Upper lobe of right lung (tissue), 1 donor: Measurements from ENCODE around the gene NKD2. TPM values are rescaled to one million over a fixed set of nuclear protein-coding genes. Genes with fewer than 3 reads are reported as not detected.

Experiments
- ATAC-seq: fragments of 200-7000 bp; cut with Tn5 transposase; one replicate; pipeline ENCODE4 v1.9.1; 2020; ENCODE audit warnings: mild to moderate bottlenecking, moderate library complexity
- DNase-seq: peaks from one replicate; pipeline ENCODE4 v3.0.0-alpha.2; 2020
- H3K27ac ChIP-seq: fragments of 200-600 bp; one replicate; pipeline ENCODE4 v1.8.0; 2022
- H3K27me3 ChIP-seq: fragments of 200-600 bp; one replicate; pipeline ENCODE4 v1.8.0; 2022; ENCODE audit warnings: mild to moderate bottlenecking
- H3K36me3 ChIP-seq: fragments of 200-600 bp; one replicate; pipeline ENCODE4 v1.8.0; 2022
- H3K4me1 ChIP-seq: fragments of 200-600 bp; one replicate; pipeline ENCODE4 v1.8.0; 2022
- H3K4me3 ChIP-seq: fragments of 200-600 bp; one replicate; pipeline ENCODE4 v1.8.0; 2022; ENCODE audit warnings: mild to moderate bottlenecking
- H3K9me3 ChIP-seq: fragments of 200-600 bp; one replicate; pipeline ENCODE4 v1.8.0; 2022
- intact Hi-C: fragments of 100-400 bp; cut with DNase I; formaldehyde crosslinking; loops from one replicate; pipeline ENCODE4 v1.11.0; 2022
- total RNA-seq: library from RNA; stranded (reverse); fragmentation: NEBNext Ultra II Directional; extraction: Animal tissue kit (Norgen Biotek cat#: 25700); gene quantifications from one replicate; pipeline ENCODE4 v1.2.1, GENCODE V29; 2021
- TF ChIP-seq, protein P1 (sequence below): fragments of 200-600 bp; IDR thresholded peaks from one replicate; pipeline ENCODE4 v1.8.0; 2022; ENCODE audit warnings: antibody characterized with exemption
- donor health status: DM: no; HTN: yes; CAD: no; lungs with severe emphysema.

NKD2 gene
- total RNA-seq, 1 donor from 2014 or later = 64.4 TPM

DNA sequence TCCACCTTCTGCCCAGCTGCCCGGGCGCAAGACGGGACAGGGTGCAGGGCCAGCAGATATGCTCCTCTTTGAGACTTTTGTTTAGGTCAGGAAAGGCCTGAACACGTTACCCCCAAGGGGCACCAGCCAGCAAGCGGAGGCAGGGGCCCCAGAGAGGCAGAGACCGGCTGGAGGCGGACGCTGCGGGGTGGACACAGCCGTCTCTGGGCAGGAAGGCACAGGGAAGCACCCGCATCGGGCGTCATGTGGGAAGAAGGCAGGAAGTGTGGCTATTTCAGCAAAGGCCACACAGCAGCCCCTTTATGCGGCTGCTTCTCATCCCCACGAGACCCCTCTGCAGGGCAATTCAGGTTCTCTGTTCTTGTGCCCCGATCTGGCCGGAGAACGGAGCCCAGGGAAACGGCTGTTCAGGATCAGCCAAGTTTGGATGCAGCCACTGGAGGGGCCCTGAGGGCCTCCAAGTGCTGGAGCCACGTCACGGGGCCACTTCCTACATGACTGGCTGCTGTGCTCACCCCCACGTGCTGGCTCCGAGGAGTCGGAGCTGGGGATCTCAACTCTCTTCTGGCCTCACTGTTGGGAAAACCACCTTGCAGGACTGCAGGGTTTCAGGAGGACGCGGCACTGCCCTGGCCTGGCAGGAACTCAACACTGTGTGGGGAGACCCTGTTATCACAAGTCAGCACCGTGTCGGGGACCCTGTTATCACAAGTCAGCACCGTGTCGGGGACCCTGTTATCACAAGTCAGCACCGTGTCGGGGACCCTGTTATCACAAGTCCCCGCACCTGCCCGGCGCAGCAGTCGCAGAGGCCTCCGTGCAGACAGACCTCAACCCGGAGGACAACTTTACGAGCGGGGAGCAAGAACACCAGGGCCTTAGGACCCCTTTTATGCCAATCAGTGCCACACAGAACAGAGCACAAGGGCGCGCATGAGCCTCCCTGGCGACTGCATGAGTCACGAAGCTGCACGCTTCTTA, 58.8 kb downstream of the NKD2 start:
- H3K4me3 ChIP-seq = no peak overlapping the region
- H3K27ac ChIP-seq = no peak overlapping the region
- H3K9me3 ChIP-seq = no peaks in the 10 kb centered on the region
- intact Hi-C loops = no loop called here
- H3K27me3 ChIP-seq = no peaks in the 10 kb centered on the region
- TF ChIP-seq, protein P1, sequence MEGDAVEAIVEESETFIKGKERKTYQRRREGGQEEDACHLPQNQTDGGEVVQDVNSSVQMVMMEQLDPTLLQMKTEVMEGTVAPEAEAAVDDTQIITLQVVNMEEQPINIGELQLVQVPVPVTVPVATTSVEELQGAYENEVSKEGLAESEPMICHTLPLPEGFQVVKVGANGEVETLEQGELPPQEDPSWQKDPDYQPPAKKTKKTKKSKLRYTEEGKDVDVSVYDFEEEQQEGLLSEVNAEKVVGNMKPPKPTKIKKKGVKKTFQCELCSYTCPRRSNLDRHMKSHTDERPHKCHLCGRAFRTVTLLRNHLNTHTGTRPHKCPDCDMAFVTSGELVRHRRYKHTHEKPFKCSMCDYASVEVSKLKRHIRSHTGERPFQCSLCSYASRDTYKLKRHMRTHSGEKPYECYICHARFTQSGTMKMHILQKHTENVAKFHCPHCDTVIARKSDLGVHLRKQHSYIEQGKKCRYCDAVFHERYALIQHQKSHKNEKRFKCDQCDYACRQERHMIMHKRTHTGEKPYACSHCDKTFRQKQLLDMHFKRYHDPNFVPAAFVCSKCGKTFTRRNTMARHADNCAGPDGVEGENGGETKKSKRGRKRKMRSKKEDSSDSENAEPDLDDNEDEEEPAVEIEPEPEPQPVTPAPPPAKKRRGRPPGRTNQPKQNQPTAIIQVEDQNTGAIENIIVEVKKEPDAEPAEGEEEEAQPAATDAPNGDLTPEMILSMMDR = no peak
- ATAC-seq (no peak), DNase-seq (no peak)
- H3K36me3 ChIP-seq = peaks cover 20% of the 10 kb centered on the region
- H3K4me1 ChIP-seq = no peaks in the 10 kb centered on the region

DNA sequence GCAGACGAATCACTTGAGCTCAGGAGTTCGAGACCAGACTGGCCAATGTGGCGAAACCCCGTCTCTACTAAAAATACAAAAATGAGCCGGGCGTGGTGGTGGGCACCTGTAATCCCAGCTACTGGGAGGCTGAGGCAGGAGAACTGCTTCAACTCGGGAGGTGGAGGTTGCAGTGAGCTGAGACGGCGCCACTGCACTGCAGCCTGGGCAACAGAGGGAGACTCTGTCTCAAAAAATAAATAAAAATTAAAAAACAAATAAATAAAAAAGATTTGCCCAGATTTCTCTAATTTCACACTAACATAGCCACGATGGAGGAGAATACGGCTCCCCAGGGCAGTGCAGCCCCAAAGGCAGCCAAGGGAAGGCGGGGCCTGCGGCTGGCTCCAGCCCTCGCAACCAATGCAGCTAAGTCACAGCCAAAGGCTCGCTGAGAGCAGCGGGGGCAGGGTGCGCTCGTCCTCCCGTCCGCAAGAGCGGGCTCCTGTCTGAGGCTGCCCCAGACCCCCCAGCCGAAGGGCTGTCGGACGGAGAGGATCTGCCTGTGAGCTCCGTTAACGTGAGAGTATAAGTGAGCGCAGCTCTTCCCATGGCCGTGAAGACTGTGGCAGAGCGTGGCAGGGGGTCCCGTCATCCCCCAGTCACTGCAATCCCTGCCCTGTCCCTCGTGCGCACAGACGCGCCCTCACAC, 59.7 kb downstream of the NKD2 start:
- Histone ChIP-seq H3K4me1 (no peaks in the 10 kb centered on the region), H3K9me3 (no peaks in the 10 kb centered on the region), H3K27ac (no peak overlapping the region), H3K36me3 (peaks cover 23% of the 10 kb centered on the region), H3K4me3 (no peak overlapping the region), H3K27me3 (no peaks in the 10 kb centered on the region)
- intact Hi-C loops = no loop called here
- TF ChIP-seq, protein P1 = no peak
- ATAC-seq (no peak), DNase-seq (no peak)

DNA sequence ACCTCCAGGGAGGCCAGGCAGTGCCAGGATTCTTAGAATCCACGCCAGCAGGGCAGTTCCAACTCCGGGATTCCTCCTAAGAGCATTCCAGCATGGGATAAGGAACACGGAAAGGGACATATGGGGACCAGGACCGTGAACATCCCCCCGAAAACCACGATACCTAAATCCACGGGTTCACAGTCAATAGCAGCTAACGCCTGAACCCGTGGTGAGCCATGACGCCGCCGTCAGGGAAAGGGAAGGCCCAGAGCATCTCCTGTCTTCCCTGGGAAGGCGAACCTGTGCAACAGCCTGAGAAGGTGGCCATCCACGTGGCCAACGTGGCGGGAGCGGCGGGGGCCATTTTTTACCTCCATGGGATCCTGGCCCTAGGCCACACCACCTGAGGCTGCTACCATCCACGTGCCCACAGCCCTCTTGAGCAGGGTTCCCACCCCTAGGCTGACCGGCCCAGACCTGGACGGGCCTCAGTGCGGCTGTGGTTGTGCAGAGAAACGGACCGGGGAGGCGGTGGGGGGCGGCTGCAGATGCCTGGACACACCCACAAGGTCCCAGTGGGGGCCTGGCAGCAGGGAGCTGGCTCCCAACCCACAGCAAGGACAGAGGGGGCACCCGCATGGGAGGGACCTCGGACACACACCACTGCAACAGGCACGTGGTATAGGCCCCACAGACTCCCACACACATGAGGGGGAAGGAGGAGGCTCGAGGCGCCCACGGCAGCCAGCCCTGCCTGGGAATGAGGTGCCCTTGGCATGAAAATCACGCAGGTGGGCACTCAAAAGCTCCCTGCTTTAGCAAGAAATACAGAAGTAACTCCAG, 60.5 kb downstream of the NKD2 start:
- H3K27ac ChIP-seq = no peak overlapping the region
- DNase-seq = no peak
- intact Hi-C loops = no loop called here
- ATAC-seq = peak; percentile 10
- H3K36me3 ChIP-seq = peaks cover 26% of the 10 kb centered on the region
- H3K4me3 ChIP-seq = no peak overlapping the region
- no peaks in the 10 kb centered on the region for H3K4me1 ChIP-seq
- TF ChIP-seq, protein P1 = no peak
- H3K27me3 ChIP-seq = no peaks in the 10 kb centered on the region
- H3K9me3 ChIP-seq = no peaks in the 10 kb centered on the region

DNA sequence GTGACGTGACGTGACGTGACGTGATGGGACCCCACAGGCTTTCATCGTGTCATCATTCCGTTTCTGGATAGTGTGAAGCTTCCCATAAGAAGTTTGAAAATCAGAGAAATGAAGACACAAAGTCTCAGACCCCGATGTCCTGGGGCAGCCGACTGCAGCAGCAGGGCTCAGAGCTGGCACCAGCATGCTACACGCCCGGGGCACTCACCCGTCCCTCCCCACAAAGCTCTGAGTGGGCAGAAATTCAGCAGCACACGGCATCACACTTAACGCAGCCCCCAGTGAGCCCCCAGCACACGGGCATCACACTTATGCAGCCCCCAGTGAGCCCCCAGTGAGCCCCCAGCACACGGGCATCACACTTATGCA, 61.1 kb downstream of the NKD2 start:
- H3K36me3 ChIP-seq = peaks cover 26% of the 10 kb centered on the region
- no peaks in the 10 kb centered on the region for H3K4me1 ChIP-seq
- DNase-seq (no peak), ATAC-seq (no peak)
- intact Hi-C loops = no loop called here
- no peak overlapping the region for H3K4me3 ChIP-seq
- TF ChIP-seq, protein P1 = no peak
- H3K27ac ChIP-seq = no peak overlapping the region
- H3K9me3 ChIP-seq = no peaks in the 10 kb centered on the region
- H3K27me3 ChIP-seq = no peaks in the 10 kb centered on the region

DNA sequence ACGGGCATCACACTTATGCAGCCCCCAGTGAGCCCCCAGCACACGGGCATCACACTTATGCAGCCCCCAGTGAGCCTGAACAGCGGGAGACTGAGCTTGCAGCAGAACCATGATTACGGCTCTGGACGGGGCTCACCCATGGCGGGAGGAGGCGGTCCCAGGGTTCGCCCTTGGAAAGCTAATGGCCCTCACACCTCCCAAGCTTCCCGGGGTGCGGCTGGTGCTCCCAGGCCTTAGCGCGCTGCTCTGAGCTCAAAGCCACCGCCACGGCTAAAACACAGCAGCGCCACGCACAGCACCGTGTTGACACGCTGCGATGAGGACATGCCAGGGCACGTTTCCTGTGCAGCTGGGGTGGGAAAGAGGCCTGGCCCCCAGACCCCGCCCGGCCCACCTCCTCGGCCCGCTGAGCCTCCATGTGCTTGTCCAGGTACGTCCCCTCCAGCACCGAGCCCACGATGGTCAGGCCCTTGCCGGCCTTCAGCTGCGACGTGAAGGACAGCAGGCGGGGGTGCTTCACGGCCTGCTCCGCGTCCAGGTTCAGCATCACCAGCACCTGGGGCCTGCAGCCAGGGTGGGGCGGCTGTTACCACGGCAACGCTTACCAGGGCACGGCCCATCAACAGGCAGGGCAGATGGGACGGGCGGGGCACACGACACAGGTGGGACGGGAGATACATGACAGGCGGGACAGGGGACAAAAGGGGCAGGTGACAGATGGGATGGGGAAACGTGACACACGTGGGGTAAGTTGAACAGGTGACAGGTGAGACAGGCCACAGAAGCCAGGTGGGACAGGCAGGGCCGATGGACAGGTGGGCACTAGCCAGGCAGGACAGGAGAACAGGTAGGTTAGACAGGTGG, 64.9 kb downstream of the NKD2 start:
- TF ChIP-seq, protein P1 = no peak
- no peaks in the 10 kb centered on the region for H3K4me1 ChIP-seq
- H3K27ac ChIP-seq = no peak overlapping the region
- DNase-seq = no peak
- H3K9me3 ChIP-seq = no peaks in the 10 kb centered on the region
- H3K4me3 ChIP-seq = no peak overlapping the region
- no peaks in the 10 kb centered on the region for H3K27me3 ChIP-seq
- intact Hi-C loops = no loop called here
- H3K36me3 ChIP-seq = peaks cover 45% of the 10 kb centered on the region
- no peak for ATAC-seq
